ENCODE results near the gene MATN3.
"Not testable (repeated sequence)": the region's sequence is repeated elsewhere in the genome, so short reads cannot be mapped to it uniquely, and the experiment has no call there.

Gene MATN3, protein sequence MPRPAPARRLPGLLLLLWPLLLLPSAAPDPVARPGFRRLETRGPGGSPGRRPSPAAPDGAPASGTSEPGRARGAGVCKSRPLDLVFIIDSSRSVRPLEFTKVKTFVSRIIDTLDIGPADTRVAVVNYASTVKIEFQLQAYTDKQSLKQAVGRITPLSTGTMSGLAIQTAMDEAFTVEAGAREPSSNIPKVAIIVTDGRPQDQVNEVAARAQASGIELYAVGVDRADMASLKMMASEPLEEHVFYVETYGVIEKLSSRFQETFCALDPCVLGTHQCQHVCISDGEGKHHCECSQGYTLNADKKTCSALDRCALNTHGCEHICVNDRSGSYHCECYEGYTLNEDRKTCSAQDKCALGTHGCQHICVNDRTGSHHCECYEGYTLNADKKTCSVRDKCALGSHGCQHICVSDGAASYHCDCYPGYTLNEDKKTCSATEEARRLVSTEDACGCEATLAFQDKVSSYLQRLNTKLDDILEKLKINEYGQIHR
- total RNA-seq: 0 to 0.20 reads per million in 2 donors

DNA sequence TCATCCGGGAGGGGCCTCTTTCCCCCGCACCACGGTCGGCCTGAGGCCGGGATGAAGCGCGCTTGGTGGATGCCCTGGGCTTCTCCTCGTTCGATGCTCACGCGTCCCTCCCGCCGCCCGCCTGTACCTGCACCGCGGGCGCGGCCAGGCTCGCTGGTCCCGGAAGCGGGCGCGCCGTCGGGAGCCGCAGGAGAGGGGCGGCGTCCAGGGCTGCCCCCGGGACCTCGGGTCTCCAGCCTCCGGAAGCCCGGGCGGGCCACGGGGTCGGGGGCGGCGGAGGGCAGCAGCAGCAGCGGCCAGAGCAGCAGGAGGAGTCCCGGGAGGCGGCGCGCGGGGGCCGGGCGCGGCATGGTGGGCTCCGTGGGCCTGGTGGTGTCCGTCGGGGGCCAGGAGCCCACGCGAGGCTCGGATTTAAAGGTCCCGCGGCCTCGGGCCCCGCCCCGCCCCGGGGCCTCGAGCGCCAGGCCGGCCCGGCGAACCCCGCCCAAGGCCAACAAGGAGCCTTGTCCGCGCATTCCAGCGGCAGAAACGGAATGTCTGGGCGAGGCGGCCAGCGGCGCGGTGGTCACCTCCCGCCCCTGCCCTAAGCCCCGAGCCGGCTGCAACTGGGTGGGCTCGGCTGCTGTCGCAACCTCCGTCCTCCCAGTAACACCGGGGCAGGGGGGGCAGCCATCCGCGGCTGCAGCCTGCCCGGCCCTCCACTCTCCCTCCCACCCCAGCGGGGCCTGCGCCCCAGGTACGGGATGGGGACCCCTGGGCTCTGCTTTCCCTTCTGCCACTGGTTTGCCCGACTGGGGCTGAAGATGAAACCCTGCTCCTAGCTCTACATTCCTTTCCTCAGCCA lies at the start of gene MATN3:
MATN3 (minus strand) TSS at position 387 of the 844 bp plus-strand sequence; CDS start at position 350, 37 bp downstream.
- peak in 1 of 5 experiments; percentile 12 for DNase-seq

DNA sequence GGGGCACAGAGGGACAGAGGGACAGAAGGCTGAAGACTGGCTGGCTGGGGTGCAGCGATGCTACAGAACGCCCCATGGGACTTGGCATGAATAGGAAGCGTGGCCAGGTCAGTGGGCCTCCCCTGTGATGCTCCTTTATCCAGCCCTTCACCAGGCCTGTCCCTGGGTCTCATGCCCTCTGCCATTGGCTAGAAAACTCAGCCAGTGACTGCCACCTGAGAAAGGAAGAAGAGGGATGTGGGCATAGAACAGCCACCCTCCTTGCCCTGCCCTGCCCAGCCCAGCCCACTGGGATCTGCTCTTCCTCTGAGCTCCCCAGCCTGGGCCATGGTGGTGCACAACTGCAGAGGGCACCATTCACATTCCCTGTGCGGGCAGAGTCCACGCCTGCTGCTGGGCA lies 49.5 kb upstream of the MATN3 start:
- no peak for DNase-seq

DNA sequence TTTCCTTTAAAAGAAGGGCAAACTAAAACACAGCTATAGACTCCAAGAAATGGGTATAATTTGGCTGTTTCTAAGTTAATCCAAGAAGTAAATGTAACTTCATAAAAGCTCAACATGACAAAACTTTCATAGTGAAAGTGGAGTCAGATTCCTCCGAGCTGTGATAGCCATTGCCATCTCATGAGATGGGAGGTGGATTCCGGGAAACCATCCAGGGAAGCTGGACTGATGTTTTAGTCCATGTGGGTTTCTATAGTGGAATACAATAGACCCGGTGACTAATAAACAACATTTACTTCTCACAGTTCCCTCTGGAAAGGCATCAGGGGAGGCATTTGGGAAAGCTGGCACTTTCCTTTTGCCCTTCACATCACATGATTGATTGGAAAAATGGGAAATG lies 49.0 kb upstream of the MATN3 start:
- DNase-seq: no peak

DNA sequence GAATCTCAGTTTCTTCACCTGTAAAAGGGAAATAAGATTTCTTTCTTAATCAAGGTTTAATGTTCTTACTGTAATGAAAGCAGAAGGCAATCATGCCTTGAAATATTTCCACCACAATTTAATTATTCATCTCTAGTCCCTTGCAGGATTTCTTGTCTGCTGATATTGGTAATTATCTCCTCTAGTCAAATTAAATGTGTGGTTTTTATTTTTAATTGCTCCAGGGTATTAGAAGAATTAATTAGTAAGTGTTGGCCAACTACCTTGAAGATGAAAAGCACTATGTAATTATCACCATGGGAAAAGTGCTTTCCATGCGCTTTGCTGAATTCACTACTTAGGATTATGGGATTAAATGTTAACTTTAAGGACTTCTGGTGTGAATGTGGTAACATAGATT lies 47.6 kb upstream of the MATN3 start:
- no peak for DNase-seq

DNA sequence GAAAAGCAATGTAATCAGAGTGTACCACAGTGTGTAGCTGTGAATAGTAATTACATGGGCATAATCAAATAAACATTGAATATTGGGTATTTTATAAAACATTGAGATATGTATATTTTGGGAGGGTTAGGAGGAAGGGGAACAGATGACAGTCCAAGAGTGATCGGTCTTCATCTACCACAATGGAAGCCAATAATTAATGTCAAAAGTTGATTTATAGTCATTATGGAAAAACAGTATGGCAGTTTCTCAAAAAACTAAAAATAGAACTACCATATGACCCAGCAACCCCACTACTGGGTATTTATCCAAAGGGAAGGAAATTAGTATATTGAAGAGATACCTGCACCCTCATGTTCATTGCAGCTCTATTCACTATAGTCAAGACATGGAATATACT lies 44.8 kb upstream of the MATN3 start:
- no peak for DNase-seq

DNA sequence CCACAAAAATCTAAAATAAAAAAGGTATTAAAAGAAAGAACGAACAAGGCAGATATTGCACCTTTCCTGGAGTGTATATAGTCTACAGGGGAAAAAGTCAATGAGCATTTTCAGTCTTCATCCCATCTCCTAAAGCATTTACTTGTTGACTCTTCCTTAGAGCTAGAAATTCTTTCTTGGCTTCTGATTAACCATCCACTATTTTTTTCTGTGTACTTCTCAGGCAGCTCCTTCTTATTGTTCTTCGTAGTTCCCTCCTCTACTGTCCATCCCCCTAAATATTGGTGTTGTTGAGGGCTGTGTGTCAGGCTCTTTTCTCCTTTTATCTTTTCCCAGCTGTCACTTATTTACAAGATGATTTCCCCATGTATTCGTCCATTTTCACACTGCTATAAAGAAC lies 42.5 kb upstream of the MATN3 start:
- DNase-seq: no peak

DNA sequence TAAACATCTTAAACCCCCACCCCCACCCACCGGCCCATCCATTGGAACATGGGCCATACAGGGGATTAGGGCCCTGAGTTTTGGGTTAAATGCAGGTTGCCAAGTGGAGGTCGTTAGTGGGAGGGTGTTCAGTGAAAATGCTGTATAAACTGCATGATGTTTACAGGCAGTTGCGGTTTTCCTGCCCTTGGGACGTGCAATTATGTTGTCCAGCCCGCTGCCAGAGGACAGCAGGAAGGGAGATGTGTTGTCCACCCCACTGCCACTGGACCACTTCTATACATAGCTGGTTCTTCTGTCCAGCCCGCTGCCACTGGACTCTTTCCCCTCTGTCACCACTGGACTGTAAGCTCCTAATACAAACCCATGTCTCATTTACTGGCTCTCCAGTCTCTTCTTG lies 41.7 kb upstream of the MATN3 start:
- DNase-seq: no peak

DNA sequence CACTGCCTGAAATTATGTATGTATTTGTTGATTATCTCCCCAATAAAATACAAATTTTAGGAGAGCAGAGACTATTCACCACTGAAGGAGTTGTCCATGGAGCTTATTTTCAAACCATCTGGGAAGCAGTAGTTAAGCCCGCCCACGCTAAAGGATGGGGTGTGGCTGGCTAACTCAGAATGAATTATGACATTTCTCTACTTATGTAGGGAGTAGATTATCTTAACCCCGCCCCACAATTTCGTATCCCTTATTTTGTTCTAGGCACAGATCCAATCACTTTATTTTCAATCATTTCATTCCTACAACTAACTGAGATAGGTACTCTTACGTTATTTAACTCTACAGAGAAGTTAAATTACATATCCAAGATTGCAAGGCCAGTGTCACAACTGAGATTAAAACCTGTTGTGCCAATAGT lies 40.4 kb upstream of the MATN3 start:
- no peak for DNase-seq

DNA sequence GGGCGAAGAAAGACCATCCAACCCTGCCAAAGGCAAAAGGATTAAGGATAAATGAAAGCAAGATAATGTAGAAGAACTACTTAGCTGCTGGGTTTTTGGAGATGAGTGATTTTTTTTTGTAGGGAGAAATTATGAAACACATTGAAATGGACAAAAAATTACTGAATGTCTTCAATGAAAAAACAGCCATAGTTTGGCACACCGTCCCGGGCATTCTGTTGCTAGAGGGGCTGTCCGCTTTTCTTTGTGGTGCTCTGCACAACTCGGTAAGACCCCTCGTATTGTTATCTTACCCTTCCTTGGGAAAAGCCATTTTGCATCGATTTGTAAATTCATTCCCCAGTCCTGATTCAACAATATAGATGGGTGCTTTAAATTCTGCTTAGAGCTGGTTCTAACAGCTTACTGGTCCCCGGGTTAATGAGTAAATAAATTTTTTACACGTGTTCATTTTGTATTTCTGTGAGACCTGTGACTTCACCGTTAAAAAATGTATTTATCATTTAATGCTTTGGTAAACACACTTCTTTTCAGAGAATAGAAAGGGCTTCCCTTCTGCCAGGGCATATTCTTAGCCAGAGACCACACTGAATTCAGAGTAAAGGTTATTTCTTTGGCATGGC lies 39.9 kb upstream of the MATN3 start:
- peak in 1 of 5 experiments; percentile 7 for DNase-seq

DNA sequence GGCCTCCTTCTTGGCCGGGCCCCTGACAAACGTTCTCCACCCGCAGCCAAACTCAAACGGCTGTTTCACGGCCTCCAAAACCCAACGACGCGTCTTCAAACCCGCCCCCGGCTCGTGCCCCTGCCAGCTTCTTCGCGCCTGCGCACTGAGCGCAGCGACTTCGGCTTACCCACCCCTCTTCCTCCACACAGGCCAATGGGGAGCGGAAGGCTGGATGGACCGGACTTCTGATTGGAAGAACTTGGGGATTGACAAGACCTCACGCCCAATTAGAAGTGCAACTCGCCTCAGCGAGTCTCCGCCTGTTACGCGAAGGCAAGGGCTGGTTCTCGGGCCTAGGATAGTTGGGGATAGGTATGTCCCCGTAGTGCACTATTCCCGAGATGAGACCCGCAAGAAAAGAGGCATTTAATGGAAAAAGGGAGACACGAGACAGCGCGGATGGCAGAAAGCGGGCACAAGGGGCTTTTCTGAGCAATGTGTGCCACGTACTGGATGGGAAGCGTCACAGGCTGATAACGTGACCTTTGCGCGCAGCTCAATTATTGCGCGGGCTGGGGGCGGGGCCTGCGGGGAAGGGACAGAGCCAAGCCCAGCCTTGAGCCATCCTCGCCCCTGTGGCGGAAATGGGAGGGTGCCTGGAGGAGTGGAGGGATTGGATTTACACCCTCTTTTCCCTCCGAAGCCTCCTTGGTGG lies 39.2 kb upstream of the MATN3 start, which contains the start of gene LAPTM4A:
LAPTM4A (minus strand) TSS at position 97 of the 697 bp plus-strand sequence. CDS start 108 bp downstream, outside the sequence.
- DNase-seq: peak; percentile 91 to 100 (median 97)

DNA sequence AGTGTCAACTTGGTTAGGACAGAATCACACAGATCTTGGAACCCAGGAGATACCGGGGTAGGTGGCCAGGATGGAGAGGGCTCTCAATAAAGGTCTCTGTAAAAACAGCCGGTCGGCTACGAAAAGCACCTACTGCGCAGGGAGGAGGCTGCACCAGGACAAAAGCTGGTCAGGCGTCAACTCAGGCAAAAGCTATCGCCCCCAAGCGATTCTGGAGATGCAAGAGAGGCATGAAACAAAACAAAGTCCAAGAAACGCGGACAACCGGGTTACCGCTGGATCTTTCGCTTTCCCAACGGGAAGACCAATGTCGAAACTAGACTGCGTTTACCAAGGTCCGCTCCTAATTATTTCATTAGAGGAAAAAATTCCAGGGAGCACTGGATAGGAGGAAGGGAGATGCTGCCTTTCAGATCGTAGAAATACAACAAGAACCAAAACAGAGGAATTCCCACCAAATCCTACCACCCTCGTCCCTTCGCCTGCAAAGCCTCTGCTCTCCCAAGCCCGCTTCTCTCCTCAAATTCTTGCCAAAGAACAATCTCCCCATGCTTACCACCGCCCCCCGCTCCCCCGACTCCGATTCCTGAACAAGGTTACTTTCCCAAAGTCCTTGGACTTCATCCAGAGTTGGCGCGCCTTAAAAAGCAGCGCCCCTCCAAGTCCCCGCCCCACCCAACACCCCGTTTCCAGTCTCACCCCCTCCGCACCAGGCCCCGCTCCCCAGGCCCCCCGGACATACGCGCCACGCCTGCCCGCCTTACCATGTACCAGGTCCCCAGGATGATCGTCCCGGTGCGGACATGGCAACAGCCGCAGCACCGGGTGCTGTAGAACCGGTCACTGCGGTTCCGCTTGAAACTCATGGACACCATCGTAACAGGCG lies 38.4 kb upstream of the MATN3 start:
- DNase-seq: peak in 3 of 5 experiments; percentile 3 to 57 (median 11)

DNA sequence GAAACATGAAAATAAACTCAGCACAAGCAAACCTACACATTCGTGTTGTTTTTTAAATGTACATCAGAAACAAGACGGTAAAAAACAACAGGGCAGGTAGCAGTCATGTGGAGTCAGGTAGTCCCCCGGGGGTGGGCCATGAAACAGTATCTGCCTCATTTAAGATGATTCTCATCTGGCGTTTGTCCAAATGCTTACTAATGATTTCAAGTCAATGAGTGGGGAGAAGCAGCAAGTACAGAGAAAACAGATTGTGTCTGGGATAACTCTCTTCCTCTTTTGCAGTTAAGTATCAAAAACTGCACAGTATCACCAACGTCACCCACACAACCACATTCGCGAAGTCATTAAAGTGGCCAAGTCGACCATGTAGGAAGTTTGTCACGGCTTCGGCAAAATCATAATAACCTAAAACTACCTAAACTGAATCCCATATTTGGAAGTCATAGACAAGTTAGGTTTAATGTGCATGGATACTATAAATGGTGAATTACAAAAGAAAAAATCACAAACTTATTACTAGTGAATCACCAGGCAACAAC lies 37.7 kb upstream of the MATN3 start:
- peak in 4 of 5 experiments; percentile 10 to 85 (median 34) for DNase-seq

DNA sequence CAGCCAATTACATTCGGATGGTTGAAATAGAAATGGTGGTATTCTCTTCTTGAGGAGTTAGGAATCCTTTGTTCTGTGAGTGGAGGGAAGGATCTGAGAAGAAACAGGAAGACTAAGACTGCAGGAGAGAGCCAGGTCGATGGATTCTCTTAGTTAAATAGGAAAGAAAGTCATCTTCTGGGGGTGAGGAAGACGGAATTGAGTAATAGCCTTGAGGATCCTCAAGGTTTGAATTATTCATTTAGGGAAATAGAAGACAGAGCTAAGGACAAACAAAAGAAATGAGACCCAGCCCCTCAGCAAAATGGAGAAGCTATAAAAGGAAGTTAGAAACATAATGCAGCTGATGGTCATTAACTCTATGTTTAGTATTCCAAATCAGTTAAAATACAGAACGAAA lies 37.2 kb upstream of the MATN3 start:
- DNase-seq: no peak

DNA sequence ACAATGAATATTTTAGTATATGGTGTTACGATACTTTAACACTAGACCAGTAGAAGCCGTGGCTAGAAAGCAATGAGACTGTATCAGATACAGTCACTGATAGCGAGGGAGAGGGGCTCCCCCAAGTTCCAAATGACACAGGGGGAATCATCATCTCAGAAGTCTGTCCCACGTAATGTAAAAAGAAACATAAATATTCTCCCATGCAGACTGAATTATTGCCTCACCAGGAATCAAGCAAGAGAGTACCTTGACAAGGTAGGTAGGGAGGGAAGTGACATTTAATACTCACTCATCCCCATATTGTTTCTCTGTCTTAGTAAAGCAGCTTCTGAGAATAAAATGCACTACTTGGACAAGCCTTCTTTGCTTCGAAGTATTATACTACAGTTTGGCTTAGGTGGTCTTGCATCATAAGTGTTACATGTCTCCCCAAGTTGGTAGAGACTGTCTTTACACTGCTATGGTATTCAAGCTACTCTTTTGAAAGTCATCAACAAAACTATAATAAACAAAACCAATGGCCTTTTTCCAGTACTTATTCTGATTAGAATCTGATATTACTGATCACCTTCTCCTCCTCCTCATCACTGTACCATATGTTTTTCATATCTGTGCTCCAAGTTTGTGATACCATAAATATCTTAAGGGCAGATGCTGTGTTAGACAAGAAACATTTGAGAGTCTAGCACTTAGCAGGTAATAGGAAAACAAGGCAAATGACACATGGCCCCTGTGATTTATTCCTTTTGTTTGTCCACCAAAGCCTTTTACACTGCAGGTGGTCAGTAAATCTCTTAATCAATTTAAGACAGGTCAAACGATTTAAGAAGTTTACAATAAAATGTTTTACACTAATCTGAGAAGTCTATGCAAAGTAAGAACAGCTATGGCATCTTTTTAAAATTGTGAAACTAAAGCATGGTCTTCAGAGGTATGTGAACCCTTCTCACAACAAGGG lies 36.3 kb upstream of the MATN3 start:
- no peak for DNase-seq

DNA sequence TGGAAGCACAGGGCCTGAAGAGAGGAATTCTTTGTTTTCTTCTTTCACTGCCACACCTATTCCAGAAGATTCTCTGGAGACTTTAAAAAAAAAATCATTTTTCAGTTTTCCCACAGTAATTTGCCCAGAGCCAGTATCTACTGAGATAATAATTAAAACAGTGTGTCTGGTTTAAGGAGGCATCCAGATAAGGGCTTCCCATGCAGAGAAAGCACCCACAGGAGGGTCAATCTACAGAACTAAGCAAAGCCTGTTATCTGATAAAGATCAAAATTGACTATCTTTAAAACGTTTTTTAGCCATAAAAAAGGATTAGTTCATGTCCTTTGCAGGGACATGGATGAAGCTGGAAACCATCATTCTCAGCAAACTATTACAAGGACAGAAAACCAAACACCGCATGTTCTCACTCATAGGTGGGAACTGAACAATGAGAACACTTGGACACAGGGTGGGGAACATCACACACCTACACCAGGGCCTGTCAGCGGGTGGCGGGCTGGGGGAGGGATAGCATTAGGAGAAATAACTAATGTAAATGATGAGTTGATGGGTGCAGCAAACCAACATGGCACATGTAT lies 33.3 kb upstream of the MATN3 start:
- DNase-seq: not testable (repeated sequence)

DNA sequence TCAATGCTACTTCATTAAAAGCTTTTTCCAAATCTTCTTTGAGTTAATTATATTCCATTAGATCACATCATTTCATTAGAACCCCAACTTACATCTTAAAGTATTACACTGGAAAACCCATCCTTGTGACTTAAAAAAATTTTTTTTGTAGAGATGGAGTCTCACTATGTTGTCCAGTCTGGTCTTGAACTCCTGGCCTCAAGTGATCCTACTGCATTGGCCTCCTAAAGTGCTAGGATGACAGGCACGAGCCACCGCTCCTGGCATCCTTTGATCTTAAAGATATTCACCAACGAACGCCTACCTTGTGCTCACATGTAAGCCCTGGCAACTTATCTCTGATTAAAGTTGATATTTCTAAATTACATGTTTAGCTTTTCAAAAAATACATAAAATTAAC lies 32.3 kb upstream of the MATN3 start:
- DNase-seq: no peak

DNA sequence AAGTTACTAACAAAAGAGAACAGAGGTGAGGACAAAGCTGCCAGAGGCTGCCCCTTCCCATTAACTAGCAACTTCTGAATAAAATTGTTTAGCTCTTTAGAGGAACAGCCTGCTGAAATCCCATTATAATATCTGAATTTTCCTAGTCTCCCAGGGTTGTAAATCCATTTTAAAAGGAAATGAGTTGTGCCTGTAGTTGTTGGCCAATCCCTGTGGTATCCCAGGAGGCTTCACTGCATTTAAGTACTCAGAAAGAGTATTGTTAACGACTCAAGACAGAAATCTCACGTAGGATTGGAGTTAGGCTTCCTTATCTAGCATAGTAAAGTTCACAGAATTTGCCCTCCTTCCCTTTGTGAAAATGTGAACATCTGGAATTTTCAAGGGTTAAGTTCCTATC lies 30.1 kb upstream of the MATN3 start:
- DNase-seq: no peak

DNA sequence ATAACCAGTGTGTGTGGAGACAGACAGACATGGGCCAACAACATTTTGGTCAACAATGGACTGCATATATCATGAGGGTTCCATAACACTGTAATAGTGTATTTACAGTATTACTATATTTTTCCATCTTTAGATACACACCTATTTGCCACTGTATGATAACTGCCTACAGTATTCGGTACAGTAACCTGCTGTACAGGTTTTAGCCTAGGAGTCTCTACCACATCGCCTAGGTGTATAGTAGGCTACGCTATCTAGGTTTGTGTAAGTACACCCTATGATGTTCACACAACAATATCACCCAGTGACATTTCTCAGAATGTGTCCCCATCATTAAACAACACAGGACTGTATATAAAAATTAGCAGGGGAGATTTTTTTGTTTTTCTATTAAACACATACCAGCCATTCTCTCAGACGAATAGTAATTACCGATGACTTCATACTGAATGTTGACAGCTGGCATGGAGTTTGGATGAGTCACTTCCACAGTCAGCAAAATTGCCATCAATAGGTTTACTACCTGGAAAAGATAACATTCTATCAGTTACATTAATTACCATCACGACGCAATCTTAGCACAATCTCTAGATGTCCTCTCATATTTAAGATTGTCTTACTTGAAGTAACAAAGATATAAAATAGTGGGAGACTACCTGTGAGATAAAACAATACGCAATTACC lies 28.2 kb upstream of the MATN3 start:
- DNase-seq: no peak

DNA sequence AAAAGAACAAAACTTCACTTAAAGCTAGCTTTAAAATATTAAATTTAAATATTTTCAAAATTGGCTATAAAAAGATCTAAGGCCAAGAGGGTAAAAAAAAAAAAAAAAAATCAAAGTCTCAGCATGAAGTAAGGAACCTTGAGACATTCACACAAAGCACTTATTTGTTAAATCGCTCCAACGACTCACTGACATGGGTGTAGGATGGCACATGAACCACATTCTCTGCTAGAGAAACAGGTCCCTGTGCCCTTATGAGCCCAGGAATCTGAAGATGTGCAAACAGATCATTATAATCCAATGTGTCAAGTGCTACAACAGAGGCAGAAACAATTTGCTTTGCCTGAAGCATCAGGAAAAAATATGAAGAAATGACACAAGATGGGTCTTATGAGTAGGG lies 25.2 kb upstream of the MATN3 start:
- no peak for DNase-seq
